HG02973 (cell line): ENCODE measurements around the gene BRD1.
"Not testable (repeated sequence)": the region's sequence is repeated elsewhere in the genome, so short reads cannot be mapped to it uniquely, and the experiment has no call there.

ENCODE experiments used
- ATAC-seq: cut with Tn5 transposase; IDR thresholded peaks from one replicate; pipeline ENCODE4 v1.9.1; 2021; ENCODE audit warnings: moderate library complexity; ENCODE audit not compliant: unreplicated experiment

BRD1 gene

DNA sequence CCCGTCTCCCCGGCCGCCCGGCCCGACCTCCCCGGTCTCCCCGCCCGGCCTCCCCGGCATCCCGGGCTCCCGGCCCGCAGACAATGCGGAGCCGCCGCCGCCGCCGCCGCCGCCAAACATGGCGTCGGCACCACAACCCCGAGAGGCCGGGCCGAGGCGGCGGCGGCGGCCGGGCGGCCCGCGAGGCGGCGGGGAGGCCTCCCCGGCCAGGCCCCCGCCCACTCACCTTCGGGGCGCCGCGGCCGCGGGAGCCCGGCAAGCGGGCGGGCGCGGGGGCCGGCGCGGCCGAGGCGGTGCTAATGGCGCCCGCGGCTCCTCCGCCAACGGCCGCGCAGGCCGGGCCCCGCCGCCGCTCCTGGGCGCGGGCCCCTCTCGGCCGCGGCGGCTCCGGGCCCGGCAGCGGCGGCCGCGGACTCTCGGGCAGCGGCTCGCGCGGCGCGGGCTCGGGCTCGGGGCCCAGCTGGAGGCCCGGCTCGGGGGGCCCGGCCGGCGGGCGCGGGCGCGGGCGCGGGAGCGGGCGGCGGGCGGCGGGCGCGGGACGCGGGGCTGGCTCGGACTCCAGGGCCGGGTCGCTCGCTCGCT, 311 bp downstream of the BRD1 start:
- ATAC-seq = no peak

DNA sequence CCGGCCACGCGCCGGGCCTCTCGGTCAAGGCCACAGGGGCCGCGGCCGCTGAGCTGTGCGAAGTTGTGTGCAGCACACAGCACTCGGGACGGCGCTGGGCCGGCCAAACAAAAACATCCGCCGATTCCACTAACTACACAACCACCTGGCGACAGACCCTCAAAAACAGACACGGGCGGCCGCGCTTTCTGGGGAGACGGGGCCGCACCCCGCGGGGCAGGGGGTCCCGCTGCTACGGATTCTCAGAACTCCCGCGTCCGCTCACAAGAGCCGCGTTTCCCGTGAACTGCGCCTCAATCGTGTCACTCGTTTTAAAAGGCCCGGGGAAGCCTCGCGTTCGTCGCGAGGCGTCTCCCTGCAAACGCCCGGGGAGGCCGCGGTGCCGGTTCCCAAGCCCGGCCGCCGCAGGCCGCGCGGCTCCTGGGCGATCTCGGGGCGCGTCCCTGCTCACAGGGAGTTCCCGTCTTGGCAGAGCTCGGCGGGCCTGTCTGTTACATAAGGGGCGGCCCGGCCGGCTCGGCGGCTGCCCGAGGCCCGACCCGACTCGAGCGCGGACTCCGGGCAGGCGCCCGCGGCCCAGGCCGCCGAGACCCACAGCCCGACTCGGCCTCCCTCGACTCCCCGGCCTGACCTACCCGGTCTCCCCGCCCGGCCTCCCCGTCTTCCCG, 936 bp downstream of the BRD1 start:
- no peak for ATAC-seq

DNA sequence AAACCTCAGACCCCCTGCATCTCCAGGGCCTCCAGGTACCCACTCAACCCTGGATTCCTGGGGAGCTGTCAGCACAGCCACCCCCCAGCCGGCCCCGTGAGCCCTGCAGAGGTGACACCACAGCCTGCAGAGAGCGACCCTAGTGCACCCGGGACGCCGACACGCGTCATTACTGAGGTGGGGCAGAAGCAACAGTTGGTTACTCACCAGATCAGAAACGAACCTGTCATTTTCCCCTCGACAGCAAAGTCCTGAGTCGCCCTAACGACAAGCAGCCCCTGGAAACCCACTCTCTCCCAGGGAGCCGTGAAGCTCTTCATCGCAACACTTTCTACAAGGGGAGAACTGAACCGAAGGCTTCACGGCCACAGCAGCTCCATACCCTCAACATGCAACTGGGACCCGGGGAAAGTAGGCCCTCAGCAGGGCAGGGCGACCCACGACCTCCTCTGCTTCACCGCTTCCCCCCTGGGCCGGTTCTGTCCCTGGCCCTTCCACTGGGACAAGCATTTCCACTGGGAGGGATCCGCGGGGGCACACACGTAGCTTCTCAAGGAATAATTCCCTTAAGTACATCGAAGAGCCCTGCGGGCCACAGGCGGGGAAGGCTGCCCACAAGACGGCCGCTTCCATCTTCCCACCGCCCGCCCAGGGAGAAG, 1.6 kb downstream of the BRD1 start:
- ATAC-seq = no peak

- ATAC-seq = no peak
Observed at GRCh38 chr22:49825436-49825835, 2.2 kb downstream of the BRD1 start.

DNA sequence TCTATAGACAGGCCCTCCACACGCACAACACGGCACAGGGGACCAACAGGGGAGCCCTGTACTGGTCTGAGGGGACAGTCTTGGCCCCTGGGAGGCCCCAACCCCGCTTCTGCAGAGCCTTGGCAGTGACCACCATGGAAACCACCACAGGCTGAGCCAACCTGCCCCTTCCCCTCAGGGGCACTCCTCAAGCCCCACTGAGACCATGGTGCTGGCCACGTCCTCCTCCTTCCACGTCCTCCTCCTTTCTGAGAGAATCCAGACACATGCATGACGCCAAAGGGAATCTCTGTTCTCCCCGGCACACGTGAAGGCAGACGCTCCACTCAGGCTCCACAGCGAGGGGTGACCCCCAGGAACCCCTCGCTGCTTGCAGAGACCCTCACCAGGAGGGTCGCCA, 2.7 kb downstream of the BRD1 start:
- no peak for ATAC-seq

- ATAC-seq = no peak
Observed at GRCh38 chr22:49824185-49824925, 3.3 kb downstream of the BRD1 start.

- ATAC-seq = no peak
Observed at GRCh38 chr22:49823289-49824045, 4.2 kb downstream of the BRD1 start.

- ATAC-seq = not testable (repeated sequence)
Observed at GRCh38 chr22:49821741-49822140, 5.9 kb downstream of the BRD1 start.

DNA sequence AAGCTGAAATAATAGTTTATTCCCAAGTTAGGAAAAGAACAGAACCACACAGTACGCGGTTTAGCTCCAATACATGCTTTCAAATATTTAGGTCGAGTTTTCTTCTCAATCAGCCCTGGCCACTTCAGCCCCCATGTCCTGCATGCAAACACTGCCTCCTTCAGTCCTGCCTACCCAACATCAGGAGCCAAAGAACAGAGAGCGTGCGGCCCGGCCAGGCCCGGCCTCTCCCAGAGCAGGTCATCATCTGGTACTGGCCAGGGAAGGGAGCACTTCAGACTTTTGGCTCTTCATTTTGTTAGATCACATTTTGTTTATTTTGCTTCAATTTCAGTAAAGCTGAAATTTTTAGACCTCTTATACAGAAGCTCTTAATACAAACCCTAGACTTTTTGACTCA, 6.7 kb downstream of the BRD1 start:
- ATAC-seq = no peak

- no peak for ATAC-seq
Observed at GRCh38 chr22:49817359-49817758, 10.3 kb downstream of the BRD1 start.

- no peak for ATAC-seq
Observed at GRCh38 chr22:49815641-49816091, 12.0 kb downstream of the BRD1 start.

GRCh38 chr22:49814856-49815255, 12.8 kb downstream of the BRD1 start:
- ATAC-seq = no peak

DNA sequence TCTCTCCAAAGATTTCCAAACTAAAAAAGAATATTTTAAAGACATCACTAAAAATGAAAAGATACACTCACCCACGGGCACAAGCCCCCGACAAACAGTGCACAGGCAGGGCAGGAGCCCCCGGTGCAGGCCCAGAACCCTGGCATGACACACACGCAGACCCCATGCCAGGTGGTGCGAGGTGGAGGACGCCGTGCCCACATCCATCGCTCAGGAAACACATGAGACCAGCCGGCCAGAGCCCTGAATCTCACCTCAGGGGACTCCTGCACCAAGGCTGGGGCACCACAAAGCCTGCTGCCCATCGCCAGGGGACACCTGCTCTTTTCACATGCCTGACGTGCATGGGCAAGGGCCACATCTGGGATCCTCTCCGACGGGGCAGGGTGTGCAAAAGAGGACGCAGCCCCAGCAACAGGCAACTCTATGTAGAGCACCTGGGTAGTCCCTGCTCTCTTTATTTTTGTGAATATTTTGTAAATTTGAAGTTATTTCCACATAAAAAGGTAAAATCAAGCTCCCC, 13.4 kb downstream of the BRD1 start:
- ATAC-seq = no peak

DNA sequence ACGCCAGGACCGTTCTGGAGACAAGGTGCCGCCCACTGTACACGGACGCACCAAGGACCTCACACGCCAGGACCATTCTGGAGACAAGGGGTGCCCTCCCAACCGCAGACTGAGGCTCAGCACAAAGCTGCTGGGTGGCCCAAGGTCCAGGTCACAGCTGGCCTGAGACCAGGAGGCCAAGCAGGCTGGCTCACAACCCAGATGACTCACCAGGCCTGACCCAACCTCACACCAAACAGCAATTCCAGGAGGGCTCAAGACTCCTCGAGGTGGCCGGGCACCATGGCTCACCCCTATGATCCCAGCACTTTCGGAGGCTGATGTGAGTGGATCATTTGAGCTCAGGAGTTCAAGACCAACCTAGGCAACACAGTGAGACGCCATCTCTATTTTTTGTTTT, 14.8 kb downstream of the BRD1 start:
- no peak for ATAC-seq

GRCh38 chr22:49811020-49811791, 16.5 kb downstream of the BRD1 start:
- ATAC-seq = no peak

DNA sequence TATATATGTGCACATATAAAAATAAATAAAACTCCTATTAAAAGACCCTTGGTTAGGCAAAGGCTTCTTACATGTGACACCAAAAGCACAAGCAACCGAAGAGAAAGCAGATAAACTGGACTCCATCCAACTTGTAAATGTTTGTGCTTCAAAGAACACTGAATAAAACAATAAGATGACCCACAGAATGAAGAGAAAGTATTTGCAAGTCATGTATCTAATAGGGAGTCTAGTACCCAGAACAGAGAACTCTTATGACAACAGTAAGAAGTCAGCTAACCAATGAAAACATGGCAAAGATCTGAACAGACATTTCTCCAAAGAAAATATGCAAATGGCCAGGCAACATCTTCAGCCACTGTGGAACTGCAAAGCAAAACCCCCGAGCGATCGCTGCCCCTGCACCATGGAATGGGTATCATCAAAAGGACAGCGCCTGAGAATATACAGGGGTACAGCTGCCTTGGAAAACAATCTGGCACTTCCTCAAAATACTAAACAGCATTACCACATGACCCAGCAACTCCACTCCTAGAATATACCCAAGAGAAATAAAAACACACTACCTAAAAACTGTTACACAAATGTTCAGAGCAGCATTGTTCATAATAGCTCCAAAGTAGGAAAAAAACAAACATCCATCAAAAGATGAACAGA, 17.2 kb downstream of the BRD1 start:
- no peak for ATAC-seq

DNA sequence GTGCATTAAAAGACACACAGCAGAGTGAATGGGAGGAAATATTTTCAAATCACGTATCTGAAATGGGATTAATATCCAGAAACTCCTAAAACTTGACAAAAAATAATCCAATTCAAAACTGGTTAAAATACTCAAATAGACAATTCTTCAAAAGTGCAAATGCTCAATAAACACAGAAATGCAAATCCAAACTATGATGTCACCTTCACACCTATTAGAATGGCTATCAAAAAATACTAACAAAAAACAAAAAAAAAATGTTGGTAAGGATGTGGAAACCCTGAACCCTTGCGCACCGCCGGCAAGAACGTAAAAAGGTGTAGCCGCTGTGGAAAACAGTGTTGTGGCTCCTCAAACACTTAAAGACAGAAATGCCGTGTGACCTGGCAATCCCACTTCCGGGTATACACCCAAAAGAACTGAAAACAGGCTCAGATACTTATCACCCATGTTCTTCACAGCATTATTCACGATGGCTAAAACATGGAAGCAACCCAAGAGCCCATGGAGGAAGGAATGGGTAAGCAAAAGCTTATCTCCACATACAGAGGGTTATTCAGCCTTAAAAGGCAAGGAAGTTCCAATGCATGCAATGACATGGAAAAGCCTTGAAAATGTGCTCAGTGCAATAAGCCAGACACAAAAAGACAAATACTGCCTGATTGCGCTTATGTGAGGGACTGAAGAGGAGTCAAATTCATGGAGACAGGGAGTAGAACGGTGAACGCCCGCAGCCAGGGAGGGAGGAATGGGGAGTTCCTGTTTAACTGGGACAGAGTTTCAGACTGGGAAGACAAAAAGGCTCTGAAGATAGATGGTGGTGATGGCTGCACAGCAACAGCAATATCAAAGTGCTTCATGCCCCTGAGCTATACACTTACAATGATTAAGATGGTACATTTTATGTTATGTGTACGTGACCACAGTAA, 19.6 kb downstream of the BRD1 start:
- ATAC-seq = no peak

GRCh38 chr22:49807129-49807528, 20.5 kb downstream of the BRD1 start:
- ATAC-seq = no peak
